Stimulated activated CD8-positive, alpha-beta memory T cell treated with anti-CD3 and anti-CD28 coated beads, Interleukin-12 subunit alpha, Interleukin-12 subunit beta, amount 100 ng/mL, for 24 hours (primary cell): ENCODE measurements around the gene ARHGDIG.

Experiments used
- DNase-seq: peaks from one replicate; pipeline ENCODE4 v3.0.0-alpha.2; 2020; ENCODE audit errors: extremely low read depth

ARHGDIG gene

GRCh38 chr16:280991-281659 is 734 bp downstream of the ARHGDIG start:
- no peak for DNase-seq

- no peak for DNase-seq
Observed at GRCh38 chr16:281660-282255, 1.4 kb downstream of the ARHGDIG start.

- no peak for DNase-seq
Observed at GRCh38 chr16:282491-282890, 2.1 kb downstream of the ARHGDIG start.

- no peak for DNase-seq
Observed at GRCh38 chr16:283033-283805, 2.8 kb downstream of the ARHGDIG start, which contains the start of gene PDIA2. Gene PDIA2, plus strand, starts transcription at chr16:283164. Its CDS starts 6 bp downstream, at chr16:283170.

- DNase-seq, result no peak
Observed at GRCh38 chr16:284204-285120, 4.1 kb downstream of the ARHGDIG start.

GRCh38 chr16:285146-286055 is 5.0 kb downstream of the ARHGDIG start:
- DNase-seq, result no peak

GRCh38 chr16:286491-287297 is 6.3 kb downstream of the ARHGDIG start:
- DNase-seq, result no peak

- DNase-seq, result no peak
Observed at GRCh38 chr16:287298-287811, 7.0 kb downstream of the ARHGDIG start.

GRCh38 chr16:287981-288920 is 7.9 kb downstream of the ARHGDIG start:
- no peak for DNase-seq

GRCh38 chr16:289395-289997 is 9.1 kb downstream of the ARHGDIG start:
- no peak for DNase-seq

GRCh38 chr16:290015-290680 is 9.8 kb downstream of the ARHGDIG start:
- no peak for DNase-seq

- DNase-seq, result no peak
Observed at GRCh38 chr16:290681-291405, 10.5 kb downstream of the ARHGDIG start.

GRCh38 chr16:291539-291938 is 11.1 kb downstream of the ARHGDIG start:
- no peak for DNase-seq

GRCh38 chr16:293043-293775 is 12.8 kb downstream of the ARHGDIG start:
- DNase-seq, result no peak

- DNase-seq, result no peak
Observed at GRCh38 chr16:296276-296675, 15.9 kb downstream of the ARHGDIG start.
